HCT116 (cell line): ENCODE measurements around the gene UBL4B. TPM values are rescaled to one million over a fixed set of nuclear protein-coding genes. Genes with fewer than 3 reads are reported as not detected.

Experiments
- ATAC-seq: fragments of 200-7000 bp; cut with Tn5 transposase; 2 replicates; pipeline ENCODE4 v1.9.1; 2020; ENCODE audit warnings: mild to moderate bottlenecking, moderate library complexity
- BruUV-seq: library from RNA; stranded (reverse); fragments of 400-500 nt; replicated peaks from 2 replicates; lab custom pipeline; 2021; lab: Mats Ljungman, UMichigan
- CTCF ChIA-PET: fragments of 300-600 bp; sonication (Branson Sonifier 250); formaldehyde crosslinking; loops from one replicate; lab custom pipeline; 2021; ENCODE audit warnings: antibody characterized with exemption; lab: Charles Lee
- POLR2A ChIA-PET: fragments of 300-600, 350-600 bp; sonication (Branson Sonifier 250); formaldehyde crosslinking; loops from one replicate; lab custom pipeline; 2021; ENCODE audit warnings: antibody characterized with exemption; lab: Charles Lee
- RAD21 ChIA-PET, 2 experiments: fragments of 300-600 bp; sonication (Branson Sonifier 250); formaldehyde crosslinking; loops; one replicate each; lab custom pipeline; 2023; ENCODE audit warnings: low total read pairs in 2 of 2; ENCODE audit not compliant: uncharacterized antibody in 2 of 2, unreplicated experiment in 2 of 2, low non-redundant PET in 1 of 2; lab: Charles Lee
- DNase-seq: peaks from one replicate; pipeline ENCODE4 v3.0.0-alpha.2; 2010; ENCODE audit warnings: low read depth, low spot score
- H2AFZ ChIP-seq: fragments of 200-600 bp; shearing (Covaris generic), sonication (generic); 2 replicates; pipeline ENCODE4 v1.6.1; 2017; ENCODE audit warnings: low read depth, mixed run types, mixed read lengths, antibody characterized with exemption, low read length; ENCODE audit not compliant: poor library complexity, severe bottlenecking
- H3K27ac ChIP-seq: 2 replicates; pipeline ENCODE4 v1.5.1; 2012; ENCODE audit warnings: low read depth, low read length
- H3K27me3 ChIP-seq: fragments of 200-600 bp; sonication (generic); 2 replicates; pipeline ENCODE4 v1.6.1; 2016; ENCODE audit warnings: mixed run types, low read length, mixed read lengths; ENCODE audit not compliant: insufficient read depth
- H3K36me3 ChIP-seq, 2 experiments: fragments of 200-500 bp in 1 of 2; fragments of 200-600 bp in 1 of 2; sonication (Bioruptor generic) in 1 of 2; sonication (generic) in 1 of 2; 2 replicates each; pipeline versions ENCODE4 v1.5.1 to v1.6.1; 2014 to 2016; ENCODE audit warnings: low read length in 2 of 2, inconsistent platforms in 1 of 2, mixed read lengths in 1 of 2, mixed run types in 1 of 2; ENCODE audit not compliant: insufficient read depth in 2 of 2, control insufficient read depth in 1 of 2
- H3K4me1 ChIP-seq, 2 experiments: fragments of 200-600 bp in 1 of 2; sonication (generic) in 1 of 2; 2 replicates each; pipeline versions ENCODE4 v1.5.1 to v1.6.1; 2012 to 2017; ENCODE audit warnings: low read length in 2 of 2, inconsistent platforms in 1 of 2, mild to moderate bottlenecking in 1 of 2, mixed read lengths in 1 of 2, mixed run types in 1 of 2, moderate library complexity in 1 of 2; ENCODE audit not compliant: insufficient read depth in 2 of 2, control insufficient read depth in 1 of 2
- H3K4me2 ChIP-seq: fragments of 200-600 bp; sonication (generic); 2 replicates; pipeline ENCODE4 v1.6.1; 2017; ENCODE audit warnings: mixed run types, low read length, mixed read lengths
- H3K4me3 ChIP-seq, 2 experiments: fragments of 200-600 bp in 1 of 2; sonication (generic) in 1 of 2; replicated peaks in 1 of 2; 2 replicates each; pipeline ENCODE4 v1.5.1; 2011 to 2016; ENCODE audit warnings: low read length in 2 of 2, control low read depth in 1 of 2, low read depth in 1 of 2, mild to moderate bottlenecking in 1 of 2, mixed read lengths in 1 of 2, mixed run types in 1 of 2
- H3K79me2 ChIP-seq: fragments of 200-600 bp; sonication (generic); 2 replicates; pipeline ENCODE4 v1.6.1; 2017; ENCODE audit warnings: mild to moderate bottlenecking, mixed run types, low read length, moderate library complexity, mixed read lengths; ENCODE audit not compliant: insufficient read depth
- H3K9ac ChIP-seq: fragments of 200-600 bp; sonication (generic); 2 replicates; pipeline ENCODE4 v1.6.1; 2016; ENCODE audit warnings: low read length, mixed read lengths
- H3K9me2 ChIP-seq: fragments of 200-600 bp; sonication (generic), shearing (Covaris generic); 2 replicates; pipeline ENCODE4 v1.6.1; 2017; ENCODE audit warnings: mixed run types, mild to moderate bottlenecking, moderate library complexity; ENCODE audit not compliant: insufficient read depth
- H3K9me3 ChIP-seq, 2 experiments: fragments of 200-500 bp in 1 of 2; fragments of 200-600 bp in 1 of 2; sonication (Bioruptor generic) in 1 of 2; sonication (generic) in 1 of 2; 2 replicates each; pipeline ENCODE4 v1.6.1; 2014 to 2017; ENCODE audit warnings: low read length in 2 of 2, mixed read lengths in 2 of 2, inconsistent platforms in 1 of 2, low read depth in 1 of 2, mild to moderate bottlenecking in 1 of 2, mixed run types in 1 of 2, moderate library complexity in 1 of 2; ENCODE audit not compliant: control insufficient read depth in 1 of 2, insufficient read depth in 1 of 2
- H4K20me1 ChIP-seq: fragments of 200-600 bp; sonication (generic), shearing (Covaris generic); 2 replicates; pipeline ENCODE4 v1.6.1; 2017; ENCODE audit warnings: mixed run types, mild to moderate bottlenecking, moderate library complexity; ENCODE audit not compliant: insufficient read depth
- CBX3 ChIP-seq: IDR thresholded peaks from 2 replicates; pipeline ENCODE4 v1.6.1; 2012; ENCODE audit warnings: low read depth
- CEBPB ChIP-seq: IDR thresholded peaks from 2 replicates; pipeline ENCODE4 v1.6.1; 2012; ENCODE audit warnings: low read depth
- EZH2 ChIP-seq: fragments of 200-600 bp; sonication (generic); IDR thresholded peaks from 2 replicates; pipeline ENCODE4 v1.6.1; 2017; ENCODE audit warnings: antibody characterized with exemption, mixed run types
- EZH2phosphoT487 ChIP-seq: fragments of 200-600 bp; IDR thresholded peaks from 2 replicates; pipeline ENCODE4 v1.6.1; 2018; ENCODE audit warnings: antibody characterized with exemption, borderline replicate concordance
- FOSL1 ChIP-seq: IDR thresholded peaks from 2 replicates; pipeline ENCODE4 v1.6.1; 2012; ENCODE audit warnings: low read depth
- MAX ChIP-seq: IDR thresholded peaks from 2 replicates; pipeline ENCODE4 v1.6.1; 2012
- POLR2A ChIP-seq: IDR thresholded peaks from 2 replicates; pipeline ENCODE4 v1.7.0; 2011; ENCODE audit warnings: borderline replicate concordance; ENCODE audit not compliant: insufficient read depth, insufficient read length; ENCODE audit errors: extremely low read depth
- POLR2AphosphoS5 ChIP-seq: IDR thresholded peaks from 2 replicates; pipeline ENCODE4 v1.6.1; 2011; ENCODE audit warnings: mild to moderate bottlenecking, low read depth, low read length, moderate library complexity
- SP1 ChIP-seq: IDR thresholded peaks from 2 replicates; pipeline ENCODE4 v1.6.1; 2012; ENCODE audit warnings: low read depth
- SRF ChIP-seq: IDR thresholded peaks from 2 replicates; pipeline ENCODE4 v1.6.1; 2012; ENCODE audit warnings: low read depth
- TCF7L2 ChIP-seq: IDR thresholded peaks from 2 replicates; pipeline ENCODE4 v1.7.0; 2011; ENCODE audit warnings: borderline replicate concordance, inconsistent platforms; ENCODE audit not compliant: insufficient read depth, insufficient read length; ENCODE audit errors: extremely low read depth
- YY1 ChIP-seq: IDR thresholded peaks from 2 replicates; pipeline ENCODE4 v1.6.1; 2011; ENCODE audit warnings: low read length, low read depth, moderate library complexity, mild to moderate bottlenecking; ENCODE audit not compliant: insufficient replicate concordance; ENCODE audit errors: extremely low read depth
- ZFX ChIP-seq: fragments of 450-650 bp; IDR thresholded peaks from 2 replicates; pipeline ENCODE4 v1.6.1; 2017
- intact Hi-C: fragments of 100-400 bp; cut with micrococcal nuclease; formaldehyde crosslinking; loops from 2 replicates; pipeline ENCODE4 v1.10.0; 2022
- total RNA-seq: library from RNA; stranded (reverse); gene quantifications from one replicate; pipeline ENCODE4 v1.2.1, GENCODE V29; 2021; ENCODE audit not compliant: unreplicated experiment
- TF ChIP-seq, protein P1 (sequence below): IDR thresholded peaks from 2 replicates; pipeline ENCODE4 v1.6.1; 2011; ENCODE audit warnings: mild to moderate bottlenecking, low read length, moderate library complexity; ENCODE audit not compliant: insufficient replicate concordance; ENCODE audit errors: extremely low read depth
- TF ChIP-seq, protein P2 (sequence below): IDR thresholded peaks from 2 replicates; pipeline ENCODE4 v1.6.1; 2012
- TF ChIP-seq, protein P3 (sequence below): IDR thresholded peaks from 2 replicates; pipeline ENCODE4 v1.6.1; 2012; ENCODE audit warnings: low read depth

Gene UBL4B
- total RNA-seq, 1 experiment from 2014 or later = 0.57 TPM

DNA sequence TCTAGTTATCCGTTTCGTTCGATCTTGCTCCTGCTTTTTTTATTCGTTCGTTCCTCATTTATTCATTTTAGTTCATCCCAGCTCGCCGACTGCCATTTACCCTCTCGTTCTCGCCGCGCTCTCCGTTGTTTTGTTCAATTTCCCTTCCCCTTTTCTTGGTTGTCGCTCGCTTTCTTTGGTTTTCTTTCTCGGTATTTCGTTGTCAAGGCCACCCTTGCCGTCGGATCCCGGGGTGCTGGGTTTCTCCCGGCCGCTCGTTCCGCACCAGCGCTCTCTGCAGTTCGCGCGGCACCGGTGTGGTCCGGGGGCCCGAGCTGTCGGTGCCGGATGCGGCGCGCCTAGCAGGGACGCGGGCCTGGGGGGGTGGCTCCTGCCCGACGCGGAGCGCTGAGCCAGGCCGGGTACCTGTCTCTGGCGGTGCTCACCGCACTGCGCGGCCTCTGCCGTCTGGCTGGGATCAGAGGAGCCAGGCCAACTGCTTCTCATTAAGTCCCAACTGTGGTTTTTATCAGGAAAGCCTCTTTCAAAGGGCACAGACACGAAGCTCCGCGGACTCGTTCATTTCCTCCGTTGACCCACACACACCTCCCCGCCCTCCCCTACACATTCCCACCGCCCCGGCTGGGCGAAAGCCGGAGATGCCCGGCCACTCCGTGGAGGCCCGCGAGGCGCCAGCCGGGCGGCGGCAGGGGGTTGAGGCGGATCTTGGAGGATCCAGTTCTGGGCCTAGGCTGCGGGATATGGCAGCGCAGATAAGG lies 43.4 kb upstream of the UBL4B start:
- Histone ChIP-seq H3K9me3 (no peaks in the 10 kb centered on the region), H3K4me2 (no peak overlapping the region), H3K27me3 (no peaks in the 10 kb centered on the region), H3K36me3 (no peaks in the 10 kb centered on the region), H4K20me1 (no peaks in the 10 kb centered on the region), H3K4me3 (no peak overlapping the region), H3K9me2 (no peaks in the 10 kb centered on the region), H3K27ac (no peak overlapping the region), H2AFZ (no peak overlapping the region), H3K4me1 (no peaks in the 10 kb centered on the region), H3K79me2 (no peaks in the 10 kb centered on the region), H3K9ac (no peak overlapping the region)
- intact Hi-C loops = no loop called here
- TF ChIP-seq FOSL1 (no peak), SRF (no peak), CBX3 (no peak), TCF7L2 (no peak), POLR2AphosphoS5 (no peak), EZH2phosphoT487 (no peak), SP1 (no peak), YY1 (no peak), POLR2A (no peak), ZFX (no peak), EZH2 (no peak), MAX (no peak), CEBPB (no peak)
- TF ChIP-seq, protein P1, sequence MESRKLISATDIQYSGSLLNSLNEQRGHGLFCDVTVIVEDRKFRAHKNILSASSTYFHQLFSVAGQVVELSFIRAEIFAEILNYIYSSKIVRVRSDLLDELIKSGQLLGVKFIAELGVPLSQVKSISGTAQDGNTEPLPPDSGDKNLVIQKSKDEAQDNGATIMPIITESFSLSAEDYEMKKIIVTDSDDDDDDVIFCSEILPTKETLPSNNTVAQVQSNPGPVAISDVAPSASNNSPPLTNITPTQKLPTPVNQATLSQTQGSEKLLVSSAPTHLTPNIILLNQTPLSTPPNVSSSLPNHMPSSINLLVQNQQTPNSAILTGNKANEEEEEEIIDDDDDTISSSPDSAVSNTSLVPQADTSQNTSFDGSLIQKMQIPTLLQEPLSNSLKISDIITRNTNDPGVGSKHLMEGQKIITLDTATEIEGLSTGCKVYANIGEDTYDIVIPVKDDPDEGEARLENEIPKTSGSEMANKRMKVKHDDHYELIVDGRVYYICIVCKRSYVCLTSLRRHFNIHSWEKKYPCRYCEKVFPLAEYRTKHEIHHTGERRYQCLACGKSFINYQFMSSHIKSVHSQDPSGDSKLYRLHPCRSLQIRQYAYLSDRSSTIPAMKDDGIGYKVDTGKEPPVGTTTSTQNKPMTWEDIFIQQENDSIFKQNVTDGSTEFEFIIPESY = no peak
- TF ChIP-seq, protein P2, sequence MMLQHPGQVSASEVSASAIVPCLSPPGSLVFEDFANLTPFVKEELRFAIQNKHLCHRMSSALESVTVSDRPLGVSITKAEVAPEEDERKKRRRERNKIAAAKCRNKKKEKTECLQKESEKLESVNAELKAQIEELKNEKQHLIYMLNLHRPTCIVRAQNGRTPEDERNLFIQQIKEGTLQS = no peak
- TF ChIP-seq, protein P3, sequence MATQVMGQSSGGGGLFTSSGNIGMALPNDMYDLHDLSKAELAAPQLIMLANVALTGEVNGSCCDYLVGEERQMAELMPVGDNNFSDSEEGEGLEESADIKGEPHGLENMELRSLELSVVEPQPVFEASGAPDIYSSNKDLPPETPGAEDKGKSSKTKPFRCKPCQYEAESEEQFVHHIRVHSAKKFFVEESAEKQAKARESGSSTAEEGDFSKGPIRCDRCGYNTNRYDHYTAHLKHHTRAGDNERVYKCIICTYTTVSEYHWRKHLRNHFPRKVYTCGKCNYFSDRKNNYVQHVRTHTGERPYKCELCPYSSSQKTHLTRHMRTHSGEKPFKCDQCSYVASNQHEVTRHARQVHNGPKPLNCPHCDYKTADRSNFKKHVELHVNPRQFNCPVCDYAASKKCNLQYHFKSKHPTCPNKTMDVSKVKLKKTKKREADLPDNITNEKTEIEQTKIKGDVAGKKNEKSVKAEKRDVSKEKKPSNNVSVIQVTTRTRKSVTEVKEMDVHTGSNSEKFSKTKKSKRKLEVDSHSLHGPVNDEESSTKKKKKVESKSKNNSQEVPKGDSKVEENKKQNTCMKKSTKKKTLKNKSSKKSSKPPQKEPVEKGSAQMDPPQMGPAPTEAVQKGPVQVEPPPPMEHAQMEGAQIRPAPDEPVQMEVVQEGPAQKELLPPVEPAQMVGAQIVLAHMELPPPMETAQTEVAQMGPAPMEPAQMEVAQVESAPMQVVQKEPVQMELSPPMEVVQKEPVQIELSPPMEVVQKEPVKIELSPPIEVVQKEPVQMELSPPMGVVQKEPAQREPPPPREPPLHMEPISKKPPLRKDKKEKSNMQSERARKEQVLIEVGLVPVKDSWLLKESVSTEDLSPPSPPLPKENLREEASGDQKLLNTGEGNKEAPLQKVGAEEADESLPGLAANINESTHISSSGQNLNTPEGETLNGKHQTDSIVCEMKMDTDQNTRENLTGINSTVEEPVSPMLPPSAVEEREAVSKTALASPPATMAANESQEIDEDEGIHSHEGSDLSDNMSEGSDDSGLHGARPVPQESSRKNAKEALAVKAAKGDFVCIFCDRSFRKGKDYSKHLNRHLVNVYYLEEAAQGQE = no peak
- BruUV-seq = no TSS peak
- no peak for ATAC-seq
- DNase-seq = no peak
- RAD21 ChIA-PET = no interaction called here
- POLR2A ChIA-PET = no interaction called here
- CTCF ChIA-PET = interaction anchor here (0.5 kb wide), 1 partner anchor 1159 kb away, joined by 3 read pairs; no protein-coding TSS in a partner anchor
